K562 (cell line): ENCODE results near the gene KIF3B.

Experiments
- ATF3 ChIP-seq, 2 experiments: fragments of 450-650 bp in 1 of 2; sonication (generic) in 1 of 2; formaldehyde crosslinking in 1 of 2; IDR thresholded peaks in 1 of 2; conservative IDR thresholded peaks in 1 of 2; 2 replicates each; pipeline versions ENCODE4 v1.6.1 to v1.8.1; 2016 to 2023; ENCODE audit warnings: mild to moderate bottlenecking in 2 of 2, moderate library complexity in 2 of 2, inconsistent platforms in 1 of 2, missing genetic modification reagents in 1 of 2
- CTCF ChIP-seq, 3 experiments: IDR thresholded peaks in 2 of 3; conservative IDR thresholded peaks in 1 of 3; 2 replicates each; pipeline ENCODE4 v1.5.1; 2011 to 2012; ENCODE audit warnings: low read length in 3 of 3, mild to moderate bottlenecking in 3 of 3, control low read depth in 2 of 3, improper control_type of control experiment in 1 of 3, inconsistent platforms in 1 of 3, low read depth in 1 of 3, mixed read lengths in 1 of 3, moderate library complexity in 1 of 3; ENCODE audit not compliant: insufficient read depth in 2 of 3
- DDX20 ChIP-seq: fragments of 450-650 bp; IDR thresholded peaks from 2 replicates; pipeline ENCODE4 v1.6.1; 2016; ENCODE audit warnings: missing genetic modification characterization, low read depth, mild to moderate bottlenecking, missing compliant biosample characterization, moderate library complexity
- DPF2 ChIP-seq: fragments of 450-650 bp; IDR thresholded peaks from 2 replicates; pipeline ENCODE4 v1.6.1; 2016
- MEF2A ChIP-seq: IDR thresholded peaks from 2 replicates; pipeline ENCODE4 v1.6.1; 2011; ENCODE audit warnings: low read depth, mild to moderate bottlenecking, low read length, moderate library complexity; ENCODE audit not compliant: control insufficient read depth
- MYNN ChIP-seq, 2 experiments: sonication (generic); formaldehyde crosslinking in 1 of 2; IDR thresholded peaks; 2 replicates each; pipeline versions ENCODE4 v1.5.0 to v1.6.1; 2016 to 2020; ENCODE audit warnings: antibody characterized with exemption in 1 of 2, missing genetic modification reagents in 1 of 2
- NELFE ChIP-seq: IDR thresholded peaks from 2 replicates; pipeline ENCODE4 v1.6.1; 2011; ENCODE audit warnings: mild to moderate bottlenecking; ENCODE audit not compliant: insufficient read depth, insufficient read length
- POLR2A ChIP-seq: fragments of 450-650 bp; conservative IDR thresholded peaks from 2 replicates; pipeline ENCODE4 v1.6.1; 2016
- PYGO2 ChIP-seq: fragments of 450-650 bp; IDR thresholded peaks from 2 replicates; pipeline ENCODE4 v1.6.1; 2016; ENCODE audit warnings: mild to moderate bottlenecking, missing genetic modification characterization, moderate library complexity, missing compliant biosample characterization
- RAD21 ChIP-seq, 2 experiments: fragments of 250-450 bp in 1 of 2; fragments of 450-650 bp in 1 of 2; sonication (Bioruptor Pico) in 1 of 2; formaldehyde crosslinking in 1 of 2; IDR thresholded peaks in 1 of 2; conservative IDR thresholded peaks in 1 of 2; 2 replicates each; pipeline versions ENCODE4 v1.4.0 to v1.8.0; 2020 to 2022; ENCODE audit warnings: mild to moderate bottlenecking in 2 of 2, moderate library complexity in 1 of 2
- SMARCE1 ChIP-seq: fragments of 450-650 bp; IDR thresholded peaks from 2 replicates; pipeline ENCODE4 v1.7.1; 2016; ENCODE audit warnings: mild to moderate bottlenecking
- ZNF696 ChIP-seq: fragments of 250-450 bp; sonication (Bioruptor Pico); conservative IDR thresholded peaks from 2 replicates; pipeline ENCODE4 v1.4.0; 2020; ENCODE audit warnings: mild to moderate bottlenecking, moderate library complexity
- ZNF740 ChIP-seq, 3 experiments: fragments of 200-800 bp in 1 of 3; sonication (Bioruptor generic) in 1 of 3; sonication (generic) in 1 of 3; formaldehyde crosslinking in 1 of 3; IDR thresholded peaks; 2 replicates each; pipeline versions ENCODE4 v1.6.1 to v1.8.0; 2016 to 2022; ENCODE audit warnings: mild to moderate bottlenecking in 2 of 3, missing compliant biosample characterization in 2 of 3, missing genetic modification characterization in 2 of 3, missing genetic modification reagents in 1 of 3

- TF ChIP-seq DDX20 (tag), result no peak
- TF ChIP-seq MYNN (IDR thresholded peaks at IDR 0.05), result no peak
- TF ChIP-seq MYNN (CRISPR knock-in tag; IDR thresholded peaks at IDR 0.05), result no peak
- TF ChIP-seq ZNF696 (CRISPR knock-in tag), result no peak
- TF ChIP-seq PYGO2, result no peak
- no peak for TF ChIP-seq RAD21 (CRISPR knock-in tag; conservative IDR thresholded peaks at IDR 0.05 in 1 of 2, IDR thresholded peaks at IDR 0.05 in 1 of 2)
- no peak for TF ChIP-seq ZNF740 (CRISPR knock-in tag; IDR thresholded peaks at IDR 0.05)
- no peak for TF ChIP-seq ZNF740 (tag; IDR thresholded peaks at IDR 0.05)
- TF ChIP-seq CTCF (IDR thresholded peaks at IDR 0.05 in 2 of 3, conservative IDR thresholded peaks at IDR 0.05 in 1 of 3; ENCODE audit: insufficient read depth in 2 of 3, low read depth in 1 of 3, low read length in 3 of 3), result no peak
- peak; percentile 84 for TF ChIP-seq SMARCE1
- TF ChIP-seq ATF3 (IDR thresholded peaks at IDR 0.05), result peak; percentile 91
- TF ChIP-seq ATF3 (CRISPR knock-in tag; conservative IDR thresholded peaks at IDR 0.05), result no peak
- TF ChIP-seq POLR2A, result no peak
- peak; percentile 86 for TF ChIP-seq DPF2
- peak; percentile 67 for TF ChIP-seq MEF2A
- no peak for TF ChIP-seq NELFE
These were observed 55.9 kb downstream of the KIF3B start for GRCh38 chr20:32333181-32333987.
